Natural killer cell (primary cell): Measurements from ENCODE around the gene MMP11. TPM values are rescaled to one million over a fixed set of nuclear protein-coding genes. Genes with fewer than 3 reads are reported as not detected.

Experiments
- ATAC-seq, 3 donors: fragments of 150-1000 bp in 2 of 3; fragments of 200-7000 bp in 1 of 3; cut with Tn5 transposase; 1 replicate in 1 of 3; 2 replicates in 2 of 3; pipeline ENCODE4 v1.10.0; 2021; ENCODE audit warnings: mild to moderate bottlenecking in 2 of 3, moderate library complexity in 2 of 3
- DNase-seq, 2 donors: peaks; one replicate each; pipeline versions ENCODE4 v3.0.0 to v3.0.0-alpha.2; 2013 to 2021; ENCODE audit warnings: mixed read lengths in 1 of 2
- H3K27ac ChIP-seq: one replicate; pipeline ENCODE4 v1.5.1; 2013; ENCODE audit warnings: mild to moderate bottlenecking, low read length
- H3K27me3 ChIP-seq: one replicate; pipeline ENCODE4 v1.6.1; 2013; ENCODE audit warnings: low read length; ENCODE audit not compliant: control insufficient read depth, insufficient read depth
- H3K36me3 ChIP-seq: one replicate; pipeline ENCODE4 v1.6.1; 2013; ENCODE audit warnings: low read length; ENCODE audit not compliant: control insufficient read depth, insufficient read depth
- H3K4me1 ChIP-seq: one replicate; pipeline ENCODE4 v1.6.1; 2013; ENCODE audit warnings: low read length; ENCODE audit not compliant: control insufficient read depth, insufficient read depth
- H3K4me3 ChIP-seq: one replicate; pipeline ENCODE4 v1.5.1; 2013; ENCODE audit warnings: low read length
- H3K9me3 ChIP-seq: one replicate; pipeline ENCODE4 v1.6.1; 2013; ENCODE audit warnings: low read length; ENCODE audit not compliant: control insufficient read depth, insufficient read depth
- H3K27ac Mint-ChIP-seq, 2 donors: one replicate each; pipeline ENCODE4 v1.8.0; 2022; ENCODE audit warnings: mild to moderate bottlenecking in 2 of 2, mixed read lengths in 2 of 2, moderate library complexity in 1 of 2
- H3K27me3 Mint-ChIP-seq, 2 donors: one replicate each; pipeline ENCODE4 v1.8.0; 2022; ENCODE audit warnings: low read depth in 2 of 2, mixed read lengths in 2 of 2
- H3K36me3 Mint-ChIP-seq: one replicate; pipeline ENCODE4 v1.8.0; 2022; ENCODE audit warnings: mixed read lengths
- H3K4me1 Mint-ChIP-seq, 2 donors: one replicate each; pipeline ENCODE4 v1.8.0; 2022; ENCODE audit warnings: mixed read lengths in 2 of 2
- H3K4me3 Mint-ChIP-seq: one replicate; pipeline ENCODE4 v1.8.0; 2022; ENCODE audit warnings: mild to moderate bottlenecking, moderate library complexity, mixed read lengths
- H3K9me3 Mint-ChIP-seq, 2 donors: one replicate each; pipeline ENCODE4 v1.8.0; 2022; ENCODE audit warnings: mixed read lengths in 2 of 2
- CTCF ChIP-seq: fragments of 200-600 bp; IDR thresholded peaks from one replicate; pipeline ENCODE4 v1.8.0; 2022; ENCODE audit warnings: antibody characterized with exemption
- WGBS: methylation state at CpG from one replicate; pipeline ENCODE4 v1.1.7; 2013; ENCODE audit warnings: missing lambda C conversion rate; ENCODE audit not compliant: insufficient coverage; 5-methylcytosine and 5-hydroxymethylcytosine counted together
- intact Hi-C: fragments of 100-400 bp; cut with micrococcal nuclease; formaldehyde crosslinking; loops from one replicate; pipeline ENCODE4 v1.14.2; 2022
- total RNA-seq, 4 donors: library from RNA; stranded (reverse); fragments of 120-200 nt in 1 of 4; gene quantifications; one replicate each; pipeline versions ENCODE4 v1.2.3 to v1.2.4, GENCODE V29; 2013 to 2022

The MMP11 gene
- total RNA-seq, 3 donors from 2014 or later (not counting 1 experiment from before 2014, with no cell fraction given): 0.71 to 1.7 (median 0.91) TPM

- ATAC-seq: no peak
- Mint-ChIP-seq H3K27me3 (no peaks in the 10 kb centered on the region), H3K4me1 (peaks cover 0 to 11% of the 10 kb centered on the region in 2 donors), H3K36me3 (no peaks in the 10 kb centered on the region), H3K9me3 (no peaks in the 10 kb centered on the region), H3K27ac (no peak overlapping the region), H3K4me3 (no peak overlapping the region)
- Histone ChIP-seq H3K27me3 (no peaks in the 10 kb centered on the region), H3K9me3 (no peaks in the 10 kb centered on the region), H3K4me3 (no peak overlapping the region), H3K4me1 (peaks cover 23% of the 10 kb centered on the region), H3K36me3 (peaks cover 60% of the 10 kb centered on the region), H3K27ac (peak overlapping the region; percentile 57)
- DNase-seq: no peak
- WGBS: 78% methylated on average over 18 of the region's 18 CpGs
- no peak for TF ChIP-seq CTCF
- intact Hi-C loops: no loop called here
Measured at GRCh38 chr22:23800297-23801237, 27.9 kb downstream of the MMP11 start.

- ATAC-seq: no peak
- Mint-ChIP-seq H3K4me1 (peaks cover 0 to 10% of the 10 kb centered on the region in 2 donors), H3K27ac (no peak overlapping the region), H3K36me3 (no peaks in the 10 kb centered on the region), H3K9me3 (no peaks in the 10 kb centered on the region), H3K4me3 (no peak overlapping the region), H3K27me3 (no peaks in the 10 kb centered on the region)
- Histone ChIP-seq H3K4me3 (no peak overlapping the region), H3K27ac (peak overlapping the region; percentile 57), H3K9me3 (no peaks in the 10 kb centered on the region), H3K4me1 (peaks cover 23% of the 10 kb centered on the region), H3K36me3 (peaks cover 60% of the 10 kb centered on the region), H3K27me3 (no peaks in the 10 kb centered on the region)
- no peak for DNase-seq
- intact Hi-C loops: no loop called here
- no peak for TF ChIP-seq CTCF
- WGBS: 90% methylated on average over 11 of the region's 11 CpGs
Measured at GRCh38 chr22:23801238-23801821, 28.7 kb downstream of the MMP11 start.

GRCh38 chr22:23801886-23802377, 29.3 kb downstream of the MMP11 start:
- H3K4me1 ChIP-seq: peaks cover 23% of the 10 kb centered on the region
- no peak for TF ChIP-seq CTCF
- 98% methylated on average over 8 of the region's 8 CpGs for WGBS
- H3K27ac ChIP-seq: peak overlapping the region; percentile 57
- Mint-ChIP-seq H3K36me3 (no peaks in the 10 kb centered on the region), H3K4me3 (no peak overlapping the region), H3K9me3 (no peaks in the 10 kb centered on the region), H3K27ac (no peak overlapping the region), H3K27me3 (no peaks in the 10 kb centered on the region), H3K4me1 (peaks cover 0 to 6% of the 10 kb centered on the region in 2 donors)
- H3K4me3 ChIP-seq: no peak overlapping the region
- peaks cover 61% of the 10 kb centered on the region for H3K36me3 ChIP-seq
- ATAC-seq (no peak), DNase-seq (no peak)
- H3K9me3 ChIP-seq: no peaks in the 10 kb centered on the region
- H3K27me3 ChIP-seq: no peaks in the 10 kb centered on the region
- intact Hi-C loops: no loop called here
